Spleen (tissue), 7 donors: ENCODE data around the gene BMP2K.

ENCODE experiments used
- CTCF ChIP-seq, 11 experiments: fragments of 200-600 bp in 7 of 11; fragments of 450-650 bp in 4 of 11; sonication (generic) in 4 of 11; IDR thresholded peaks in 8 of 11; conservative IDR thresholded peaks in 3 of 11; 1 replicate in 7 of 11; 2 replicates in 4 of 11; pipeline versions ENCODE4 v1.4.0 to v1.8.0; 2016 to 2021; ENCODE audit warnings: antibody characterized with exemption in 11 of 11, inconsistent platforms in 4 of 11, mild to moderate bottlenecking in 1 of 11
- POLR2A ChIP-seq, 3 donors: fragments of 450-650 bp; IDR thresholded peaks; one replicate each; pipeline ENCODE4 v1.5.1; 2017; ENCODE audit warnings: antibody characterized with exemption in 3 of 3, mild to moderate bottlenecking in 1 of 3
- POLR2AphosphoS5 ChIP-seq, 3 donors: sonication (generic); formaldehyde crosslinking; IDR thresholded peaks; one replicate each; pipeline ENCODE4 v1.5.1; 2017; ENCODE audit warnings: antibody characterized with exemption in 3 of 3
- donor health status: DM: no; HTN: no; CAD: no; lungs with moderate emphysema.
- donor health status: DM: no; HTN: no; CAD: no.
- donor health status: DM: no; HTN: no; CAD: no.

GRCh38 chr4:78960926-78961325 lies 184.8 kb downstream of the BMP2K start:
- TF ChIP-seq CTCF (IDR thresholded peaks at IDR 0.05 in 8 of 11, conservative IDR thresholded peaks at IDR 0.05 in 3 of 11), result no peak
- no peak for TF ChIP-seq POLR2AphosphoS5 (IDR thresholded peaks at IDR 0.05)
- no peak for TF ChIP-seq POLR2A (IDR thresholded peaks at IDR 0.05)
